HG03442 (cell line): ENCODE results near the gene ALDH1A2.

Source experiments
- ATAC-seq: cut with Tn5 transposase; IDR thresholded peaks from one replicate; pipeline ENCODE4 v1.9.1; 2021; ENCODE audit warnings: mild to moderate bottlenecking, moderate library complexity; ENCODE audit not compliant: unreplicated experiment

ALDH1A2 gene

GRCh38 chr15:57910672-57911071 lies 154.8 kb downstream of the ALDH1A2 start:
- ATAC-seq, result no peak

DNA sequence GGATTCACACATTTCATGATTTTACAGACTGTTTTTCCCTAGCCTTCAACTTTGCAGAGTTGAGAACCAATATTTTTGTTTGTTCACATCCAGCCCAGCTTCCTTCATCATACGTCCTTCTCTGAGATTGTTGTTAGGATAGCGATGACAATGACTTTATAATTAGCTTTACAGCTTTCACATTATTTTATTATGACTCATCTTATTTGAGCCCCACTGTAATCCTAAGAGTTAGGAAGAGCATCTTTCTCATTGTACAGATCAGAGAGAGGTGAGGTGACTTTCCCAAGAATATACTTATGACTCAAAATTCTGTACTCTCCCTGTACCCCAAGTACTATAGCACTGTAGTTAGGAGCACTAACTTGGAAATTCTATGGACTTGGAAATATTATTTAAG lies 156.1 kb downstream of the ALDH1A2 start:
- no peak for ATAC-seq

- ATAC-seq, result no peak
Observed at GRCh38 chr15:57903626-57904025, 161.9 kb downstream of the ALDH1A2 start.
